Adipose tissue (tissue), 3 donors: ENCODE data around the gene NEB. TPM values are rescaled to one million over a fixed set of nuclear protein-coding genes. Genes with fewer than 3 reads are reported as not detected.

Experiments used
- H3K27ac ChIP-seq: one replicate; pipeline ENCODE4 v1.5.1; 2013; ENCODE audit warnings: low read depth, low read length
- WGBS, 3 donors: extraction: QIAGEN DNeasy Blood & Tissue Kit; methylation state at CpG; one replicate each; pipeline ENCODE4 v1.1.7; 2013; 5-methylcytosine and 5-hydroxymethylcytosine counted together
- polyA plus RNA-seq, 3 donors: library from polyadenylated mRNA; stranded (reverse); fragments of 200-250 nt; gene quantifications; one replicate each; pipeline ENCODE4 v1.2.3, GENCODE V29; 2013
- donor health status: healthy with polysubstance abuse.
- donor health status: Bipolar disorder and iron deficiency.
- donor health status: healthy.

NEB gene
- polyA plus RNA-seq, 3 donors, result 0.42 to 1.1 (median 1.0) TPM

DNA sequence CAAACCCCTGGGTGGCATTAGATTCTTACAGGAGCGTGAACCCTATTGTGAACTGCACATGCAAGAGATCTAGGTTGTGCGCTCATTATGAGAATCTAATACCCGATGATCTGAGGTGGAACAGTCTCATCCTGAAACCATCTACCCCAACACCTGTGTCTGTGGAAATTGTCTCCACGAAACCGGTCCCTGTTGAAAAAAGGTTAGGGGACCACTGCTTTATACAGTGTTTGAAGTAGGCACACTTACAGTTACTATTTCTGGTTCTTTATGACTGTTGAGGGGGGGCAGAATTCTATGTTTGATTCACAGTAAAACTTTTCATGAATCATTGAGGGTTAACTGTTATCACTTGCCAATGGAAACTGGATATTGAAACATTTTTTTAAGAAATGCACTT is 252.5 kb downstream of the NEB start:
- H3K27ac ChIP-seq, result no peak overlapping the region
- WGBS, 3 donors, result 96 to 97% (median 97%) methylated on average over 5 of the region's 5 CpGs

DNA sequence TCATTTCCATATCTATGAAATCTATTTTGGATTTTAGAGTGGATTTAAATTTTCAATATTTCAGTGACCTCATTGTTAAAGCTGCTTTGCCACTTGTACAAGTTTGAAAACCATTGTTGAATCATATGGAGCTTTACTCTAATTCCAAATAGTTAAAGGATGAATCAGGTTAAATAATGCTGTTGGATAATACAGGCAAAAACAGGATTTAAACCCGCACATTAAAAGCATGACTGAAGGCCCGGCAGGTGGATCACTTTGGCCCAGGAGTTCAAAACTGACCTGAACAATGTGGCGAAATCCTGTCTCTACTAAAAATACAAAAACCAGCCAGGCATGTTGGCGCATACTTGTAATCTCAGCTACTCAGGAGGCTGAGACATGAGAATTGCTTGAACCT is 256.3 kb downstream of the NEB start:
- WGBS, 3 donors, result 94 to 99% (median 98%) methylated on average over 4 of the region's 4 CpGs
- no peak overlapping the region for H3K27ac ChIP-seq

GRCh38 chr2:151476287-151476686 is 258.0 kb downstream of the NEB start:
- no peak overlapping the region for H3K27ac ChIP-seq
- 89 to 94% (median 93%) methylated on average over 1 of the region's 1 CpG for WGBS, 3 donors

DNA sequence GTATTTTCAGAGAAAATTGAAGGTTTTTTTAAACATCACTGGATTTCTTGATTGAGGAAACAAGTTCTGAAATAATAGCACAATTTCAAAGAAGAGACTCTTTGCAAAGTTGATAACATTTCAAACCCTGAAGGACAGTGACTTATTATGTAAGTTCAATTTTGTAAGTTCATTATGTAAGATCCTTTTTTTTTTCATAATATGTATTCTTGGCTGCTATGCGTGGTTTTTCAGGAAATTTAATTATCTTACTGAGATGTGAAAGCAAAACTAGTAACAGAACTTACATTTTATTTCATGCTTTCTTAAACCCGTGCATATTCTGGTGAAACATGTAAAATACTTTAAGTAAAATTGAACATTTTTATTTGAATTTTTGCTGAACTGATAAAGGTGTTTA is 259.2 kb downstream of the NEB start:
- WGBS, 3 donors, result 36 to 82% (median 43%) methylated on average over 2 of the region's 2 CpGs
- no peak overlapping the region for H3K27ac ChIP-seq

- no peak overlapping the region for H3K27ac ChIP-seq
- 77 to 85% (median 77%) methylated on average over 3 of the region's 3 CpGs for WGBS, 3 donors
Observed at GRCh38 chr2:151472966-151473365, 261.3 kb downstream of the NEB start.

DNA sequence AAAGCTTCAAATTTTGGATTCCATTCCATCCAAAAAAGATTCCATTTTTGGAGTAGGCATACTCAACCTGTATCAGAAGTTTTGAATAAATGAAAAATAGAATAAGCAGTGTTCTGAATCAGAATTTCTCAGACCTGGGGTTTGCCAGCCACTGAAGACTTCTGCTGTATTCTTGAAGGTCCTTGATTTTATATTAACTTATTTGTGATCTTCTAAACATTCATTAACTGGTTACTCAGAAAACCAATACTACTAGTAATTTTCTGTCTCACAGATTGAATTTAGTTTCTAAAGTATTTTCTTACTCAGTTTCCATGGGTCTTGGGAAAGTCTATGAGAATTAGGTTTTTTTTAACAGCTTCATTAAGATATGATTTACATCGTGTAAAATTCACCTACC is 263.7 kb downstream of the NEB start:
- WGBS, 3 donors, result 93 to 100% (median 97%) methylated on average over 1 of the region's 1 CpG
- no peak overlapping the region for H3K27ac ChIP-seq

DNA sequence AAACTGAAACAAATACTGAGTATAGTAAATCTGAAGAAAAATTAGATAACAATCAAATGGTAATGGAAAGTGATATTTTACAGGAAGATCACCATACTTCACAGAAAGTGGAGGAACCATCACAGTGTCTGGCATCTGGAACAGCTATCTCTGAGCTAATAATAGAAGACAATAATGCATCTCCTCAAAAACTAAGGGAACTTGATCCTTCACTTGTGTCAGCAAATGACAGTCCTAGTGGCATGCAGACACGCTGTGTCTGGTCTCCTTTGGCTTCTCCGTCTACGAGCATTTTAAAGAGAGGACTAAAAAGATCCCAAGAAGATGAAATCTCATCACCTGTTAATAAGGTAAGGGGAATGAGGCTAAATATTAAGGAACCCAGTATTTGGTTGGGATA is 268.5 kb downstream of the NEB start:
- 96 to 100% (median 99%) methylated on average over 3 of the region's 3 CpGs for WGBS, 3 donors

GRCh38 chr2:151459358-151459757 is 274.9 kb downstream of the NEB start:
- WGBS, 3 donors, result 51 to 87% (median 79%) methylated on average over 1 of the region's 1 CpG
- no peak overlapping the region for H3K27ac ChIP-seq

More for the DNA sequence above, 268.5 kb downstream of the NEB start:
- no peak overlapping the region for H3K27ac ChIP-seq

GRCh38 chr2:151439127-151439526 is 295.1 kb downstream of the NEB start:
- no peak overlapping the region for H3K27ac ChIP-seq
- 94 to 97% (median 96%) methylated on average over 11 to 13 of the region's 13 CpGs for WGBS, 3 donors

DNA sequence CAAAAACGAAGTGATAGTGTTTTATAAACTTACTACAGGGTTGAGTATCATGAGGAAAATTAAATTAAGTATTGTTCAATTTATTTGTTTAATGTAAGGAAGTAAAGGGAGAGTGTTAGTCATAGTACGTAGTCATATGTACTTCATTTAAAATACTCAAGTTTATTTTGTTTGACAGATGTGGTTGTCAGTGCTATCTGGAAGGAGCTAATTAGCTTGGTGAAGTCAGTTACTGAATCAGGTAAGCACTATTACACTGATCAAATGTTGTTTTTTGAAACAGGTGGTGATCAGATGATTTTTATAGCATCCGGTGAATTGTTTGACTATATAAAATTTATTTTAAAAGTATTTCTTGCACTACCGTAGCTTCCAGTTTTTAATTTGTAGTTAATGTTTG is 295.8 kb downstream of the NEB start:
- no peak overlapping the region for H3K27ac ChIP-seq
- 84 to 96% (median 93%) methylated on average over 4 of the region's 4 CpGs for WGBS, 3 donors

DNA sequence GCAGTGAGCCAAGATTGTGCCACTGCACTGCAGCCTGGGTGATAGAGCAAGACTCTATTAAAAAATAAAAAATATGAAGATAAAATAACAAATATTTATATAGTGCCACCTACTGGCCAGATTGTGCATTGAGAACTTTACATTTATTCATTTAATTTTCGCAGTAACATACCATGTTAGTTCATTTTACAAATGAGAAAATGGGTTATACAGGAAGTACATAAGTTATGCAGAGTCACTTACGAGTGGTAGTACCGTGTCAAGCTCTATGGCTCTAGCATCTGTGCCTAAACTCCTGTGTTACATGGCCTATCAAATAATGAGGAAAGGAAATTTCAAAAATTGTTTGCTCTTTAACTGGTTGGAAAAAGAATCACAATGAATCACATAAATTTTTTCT is 296.6 kb downstream of the NEB start:
- H3K27ac ChIP-seq, result no peak overlapping the region
- 28 to 66% (median 32%) methylated on average over 3 of the region's 3 CpGs for WGBS, 3 donors

Other genes with a start within 250 kb of the NEB start
- gene ARL5A, start 93.9 kb upstream of the NEB start, polyA plus RNA-seq, result 10 to 100 TPM in 2 of 3 donors, 1 to 10 TPM in 1; 7.4 to 24.0 (median 15.7) TPM